ENCODE results near the gene MAST1.
"Not testable (repeated sequence)": the region's sequence is repeated elsewhere in the genome, so short reads cannot be mapped to it uniquely, and the experiment has no call there.

Gene MAST1

DNA sequence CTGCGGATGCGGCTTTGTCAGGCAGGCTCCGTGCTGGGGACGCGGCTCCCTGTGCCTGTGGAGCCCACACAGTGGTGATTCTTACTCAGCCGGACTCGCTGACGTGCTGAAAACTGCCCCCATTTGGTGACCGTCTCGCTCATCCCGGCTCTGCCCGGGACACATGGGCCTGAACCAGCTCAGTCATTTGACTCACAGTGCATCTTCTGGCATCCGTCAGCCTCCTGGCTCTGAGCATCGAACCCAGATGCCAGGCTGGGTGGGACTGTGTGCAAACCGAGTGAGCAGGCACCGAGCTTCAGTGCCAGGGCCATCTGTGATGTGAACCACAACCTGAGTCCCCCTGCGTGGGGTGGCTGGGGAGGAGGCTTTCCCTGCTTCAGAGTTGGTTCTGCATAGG lies 58.1 kb downstream of the MAST1 start:
- peak in 1 of 14 donors; percentile 64 for DNase-seq

DNA sequence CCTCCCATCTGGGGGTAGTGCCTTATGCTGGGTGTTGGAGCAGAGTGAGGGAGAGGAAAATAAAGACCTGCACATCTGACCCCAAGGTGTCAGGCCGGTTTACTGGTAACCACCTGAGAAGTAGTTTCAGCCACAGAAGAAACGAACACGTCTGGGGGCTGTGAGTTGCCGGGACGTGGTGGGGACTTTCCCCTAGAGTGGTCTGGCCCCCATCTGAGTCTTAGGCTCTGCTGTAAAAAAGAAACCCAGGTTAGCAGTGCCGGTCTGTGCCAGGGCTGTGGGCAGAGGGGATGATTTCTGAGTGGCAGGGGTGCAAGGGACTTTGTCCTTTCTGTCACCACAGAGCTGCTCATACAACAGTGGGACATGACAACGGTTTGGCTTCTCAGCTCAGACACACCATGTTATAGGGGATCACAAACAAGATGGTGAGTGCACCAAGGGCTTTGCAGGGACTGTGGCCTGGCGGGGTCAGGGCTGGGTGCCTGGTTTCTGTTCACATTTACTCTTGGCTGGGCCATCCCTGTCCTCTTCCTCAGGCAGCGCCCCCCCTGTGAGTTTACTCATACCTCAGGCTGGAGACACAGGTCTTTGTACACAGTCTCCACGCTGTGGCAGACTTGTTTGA lies 61.7 kb downstream of the MAST1 start:
- no peak for DNase-seq

DNA sequence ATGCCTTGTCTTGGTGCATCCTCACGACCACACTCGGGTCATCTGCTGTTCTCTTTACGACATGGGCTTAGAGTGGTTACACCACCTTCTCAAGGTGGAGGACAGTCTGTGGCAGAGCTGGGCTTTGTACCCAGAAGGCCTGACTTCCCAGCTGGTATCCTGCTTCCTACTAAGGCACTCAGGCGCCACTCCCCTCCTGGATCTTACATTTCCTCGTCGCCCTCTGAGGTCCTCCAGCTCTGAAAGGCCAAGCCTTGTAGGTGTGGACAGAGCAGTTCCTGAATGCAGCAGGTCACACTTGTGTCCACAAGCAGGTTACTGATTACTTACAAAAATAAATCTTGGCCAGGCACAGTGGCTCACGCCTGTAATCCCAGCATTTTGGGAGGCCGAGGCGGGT lies 68.9 kb downstream of the MAST1 start:
- DNase-seq = no peak

DNA sequence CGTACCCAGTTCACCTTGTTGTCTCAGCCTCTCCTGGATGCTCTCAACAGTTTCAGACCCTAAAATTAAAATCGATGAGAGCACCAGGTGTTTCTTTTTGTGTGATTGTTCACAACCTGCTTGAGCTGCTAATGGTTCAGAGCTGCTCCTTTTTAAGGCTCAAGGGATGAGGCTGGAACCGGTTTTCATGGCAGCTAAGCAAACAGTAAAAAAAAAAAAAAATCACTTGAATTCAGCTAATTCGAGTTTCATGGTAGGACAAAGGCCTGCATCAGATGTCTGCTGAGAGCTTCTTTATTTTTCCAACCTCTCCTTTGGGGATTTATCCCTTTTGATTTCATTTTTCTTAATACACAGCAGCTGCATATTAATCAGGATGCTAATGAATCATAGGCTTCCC lies 74.3 kb downstream of the MAST1 start:
- no peak for DNase-seq

DNA sequence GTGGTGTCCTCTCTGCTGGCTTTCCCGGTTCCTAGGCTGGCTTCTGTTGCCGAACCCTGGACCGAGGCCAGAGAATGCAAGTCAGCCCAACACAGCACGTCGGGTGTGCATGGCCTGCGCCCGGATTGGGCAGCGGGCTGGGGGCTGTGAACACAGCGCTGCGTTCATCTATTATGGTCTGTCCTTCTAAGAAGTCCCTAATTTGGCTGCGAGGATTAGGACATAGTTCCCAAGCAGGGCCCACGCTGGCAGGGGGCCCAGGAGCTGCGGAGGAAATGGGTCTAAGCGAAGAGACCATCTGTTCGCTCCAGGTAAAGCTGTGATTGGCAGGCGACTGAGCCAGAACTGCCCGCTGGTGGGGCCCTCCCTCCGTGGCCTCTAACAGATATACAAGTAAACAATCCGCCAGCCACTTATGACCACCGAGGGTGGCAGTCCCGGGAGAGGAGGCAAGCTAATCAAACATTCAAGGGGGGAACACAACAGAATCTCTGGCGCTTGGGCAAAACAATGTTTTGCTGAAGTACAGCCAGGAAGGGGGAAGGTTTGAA lies 74.8 kb downstream of the MAST1 start:
- DNase-seq = peak; percentile 2 to 98 (median 70)

DNA sequence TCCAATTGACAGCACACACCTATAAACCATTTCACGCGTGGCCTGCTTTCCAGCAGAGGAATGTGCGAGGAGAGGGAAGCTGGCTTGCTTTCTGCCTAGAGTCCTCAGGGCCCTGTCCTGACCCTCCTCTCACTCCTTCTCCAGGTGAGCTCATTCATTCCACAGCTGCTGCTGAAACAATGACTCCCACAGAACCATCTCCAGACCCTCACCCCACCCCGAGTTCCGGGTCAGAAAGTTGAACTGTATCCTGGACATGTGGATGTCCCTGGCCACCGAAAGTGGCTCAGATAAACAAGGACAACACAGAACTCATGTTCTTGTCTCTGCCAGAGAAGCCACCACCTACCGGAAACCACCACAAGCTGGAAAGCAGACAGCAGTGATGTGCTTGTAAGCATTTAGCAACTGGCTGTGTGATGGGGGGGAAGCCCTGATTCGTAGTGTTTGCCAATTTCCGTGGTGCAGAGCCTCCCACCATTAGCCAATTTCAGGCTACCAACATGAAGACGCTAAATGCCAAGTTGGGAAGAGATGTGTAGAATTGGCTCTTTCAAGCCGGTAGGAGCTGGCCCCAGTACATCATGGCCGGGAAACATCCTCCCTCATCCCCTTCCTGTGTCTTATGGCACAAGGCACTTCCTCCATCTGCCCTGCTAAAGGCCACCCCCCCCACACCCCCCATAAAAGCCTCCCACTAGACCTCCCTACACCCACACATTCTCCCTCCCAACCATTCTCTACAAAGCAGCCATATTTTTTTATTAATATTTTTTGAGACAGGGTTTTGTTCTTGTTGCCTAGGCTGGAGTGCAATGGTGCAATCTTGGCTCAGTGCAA lies 75.8 kb downstream of the MAST1 start:
- DNase-seq = peak in 7 of 14 donors; percentile 10 to 65 (median 25)

DNA sequence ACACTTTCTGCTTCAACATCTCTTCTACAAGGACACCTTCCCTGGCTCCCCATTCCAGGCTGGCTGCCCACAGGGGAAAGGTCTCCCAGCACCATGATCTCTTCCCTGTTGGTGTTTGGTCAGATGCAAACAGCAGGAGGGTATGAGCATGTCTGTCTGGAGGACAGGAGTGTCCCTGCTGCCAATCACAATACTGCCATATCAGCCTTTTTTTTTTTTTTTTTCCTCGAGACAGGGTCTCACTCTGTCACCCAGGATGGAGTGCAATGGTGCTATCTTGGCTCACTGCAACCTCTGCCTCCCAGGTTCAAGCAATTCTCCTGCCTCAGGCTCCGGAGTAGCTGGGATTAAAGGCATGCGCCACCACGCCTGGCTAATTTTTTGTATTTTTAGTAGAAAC lies 77.5 kb downstream of the MAST1 start:
- DNase-seq = not testable (repeated sequence)

DNA sequence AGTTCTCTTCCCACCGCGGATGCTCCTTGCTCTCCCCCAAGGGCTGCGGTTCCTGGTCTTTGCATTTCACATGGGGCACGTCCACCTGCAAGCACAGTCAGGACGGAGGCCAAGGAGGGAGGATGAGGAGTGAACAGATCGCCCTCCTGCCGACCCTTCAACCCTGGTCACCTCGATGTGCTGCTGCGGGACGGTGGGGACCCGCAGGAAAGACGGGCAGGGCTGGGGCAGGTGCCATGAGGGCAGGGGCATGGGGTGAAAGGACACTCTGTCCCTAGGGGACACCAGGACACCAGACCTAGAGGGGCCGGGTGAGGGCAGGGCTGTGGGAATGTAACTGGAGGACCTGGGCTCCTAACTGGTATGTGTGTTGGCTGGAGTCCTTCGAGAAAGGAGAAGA lies 79.9 kb downstream of the MAST1 start:
- no peak for DNase-seq

DNA sequence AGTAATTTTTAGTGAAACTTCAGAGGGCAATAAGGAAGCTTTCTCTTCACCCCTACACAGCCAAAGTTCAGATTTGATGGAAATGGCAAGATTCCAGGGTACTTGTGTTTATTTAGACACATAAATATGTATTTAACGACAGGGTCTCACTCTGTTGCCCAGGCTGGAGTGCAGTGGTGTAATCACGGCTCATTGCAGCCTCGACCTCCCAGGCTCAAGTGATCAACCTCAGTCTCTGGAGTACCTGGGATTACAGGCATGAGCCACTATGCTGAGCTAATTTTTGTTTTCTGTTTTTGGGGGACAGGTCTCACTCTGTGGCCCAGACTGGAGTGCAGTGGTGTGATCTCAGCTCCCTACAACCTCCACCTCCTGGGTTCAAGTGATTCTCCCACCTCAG lies 82.7 kb downstream of the MAST1 start:
- no peak for DNase-seq

DNA sequence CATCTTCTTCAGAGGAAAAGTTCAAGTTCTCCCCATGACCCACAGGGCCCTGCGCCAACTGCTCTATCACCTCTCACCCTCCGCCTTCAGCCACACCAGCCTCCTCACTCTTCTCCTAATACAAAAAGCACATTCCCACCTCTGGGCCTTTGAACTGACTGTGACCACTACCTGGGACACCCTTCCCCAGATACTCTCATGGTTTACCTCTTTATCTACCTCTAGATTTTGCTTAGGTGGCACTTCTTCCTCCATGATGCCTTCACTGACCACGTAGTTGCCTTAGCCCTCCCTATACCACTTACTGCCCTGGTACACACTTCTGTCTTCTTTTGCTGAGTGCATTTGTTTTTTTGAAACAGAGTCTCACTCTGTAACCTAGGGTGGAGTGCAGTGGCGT lies 84.6 kb downstream of the MAST1 start:
- no peak for DNase-seq
